Omental fat pad (tissue), 4 donors: Measurements from ENCODE around the gene CREB3. TPM values are rescaled to one million over a fixed set of nuclear protein-coding genes. Genes with fewer than 3 reads are reported as not detected.

Source experiments
- ATAC-seq: fragments of 150-250 bp; one replicate; pipeline ENCODE4 v1.9.1; 2016; ENCODE audit warnings: mild to moderate bottlenecking, moderate library complexity; ENCODE audit not compliant: low FRiP score
- DNase-seq: peaks from one replicate; pipeline ENCODE4 v3.0.0-alpha.2; 2019; ENCODE audit warnings: low spot score
- CTCF ChIP-seq, 3 donors: fragments of 450-650 bp; IDR thresholded peaks; one replicate each; pipeline ENCODE4 v1.5.1; 2016 to 2017; ENCODE audit warnings: antibody characterized with exemption in 3 of 3, mild to moderate bottlenecking in 3 of 3, moderate library complexity in 2 of 3
- total RNA-seq, 4 donors: library from RNA; depleted of rRNA; stranded (reverse); fragments of >200 nt; gene quantifications; one replicate each; pipeline ENCODE4 v1.1.0, GENCODE V29; 2016

The CREB3 gene
- total RNA-seq, 4 donors from 2014 or later = 43.2 to 48.3 (median 45.8) TPM

GRCh38 chr9:35716230-35716629 lies 16.2 kb upstream of the CREB3 start:
- ATAC-seq (no peak), DNase-seq (no peak)
- TF ChIP-seq CTCF (IDR thresholded peaks at IDR 0.05) = no peak

GRCh38 chr9:35717132-35717870 lies 15.2 kb upstream of the CREB3 start:
- no peak for DNase-seq
- ATAC-seq = no peak
- TF ChIP-seq CTCF (IDR thresholded peaks at IDR 0.05) = no peak

GRCh38 chr9:35718721-35719511 lies 13.6 kb upstream of the CREB3 start:
- DNase-seq (no peak), ATAC-seq (no peak)
- TF ChIP-seq CTCF (IDR thresholded peaks at IDR 0.05) = no peak

- DNase-seq (no peak), ATAC-seq (no peak)
- TF ChIP-seq CTCF (IDR thresholded peaks at IDR 0.05) = no peak
Observed at GRCh38 chr9:35719546-35719945, 12.9 kb upstream of the CREB3 start.

- no peak for DNase-seq
Observed at GRCh38 chr9:35723426-35723825, 9.0 kb upstream of the CREB3 start.

GRCh38 chr9:35723908-35724307 lies 8.6 kb upstream of the CREB3 start:
- TF ChIP-seq CTCF (IDR thresholded peaks at IDR 0.05) = no peak
- ATAC-seq = no peak
- DNase-seq = no peak

More at GRCh38 chr9:35723426-35723825, 9.0 kb upstream of the CREB3 start:
- ATAC-seq = no peak
- TF ChIP-seq CTCF (IDR thresholded peaks at IDR 0.05) = no peak
